ENCODE results near the gene MYO9B. TPM values are rescaled to one million over a fixed set of nuclear protein-coding genes. Genes with fewer than 3 reads are reported as not detected.

MYO9B gene
- total and polyA plus RNA-seq, 2 of the 13 experiments (the other 11 are each of a cell fraction or from before 2014, with no cell fraction given): 18.0 to 18.3 TPM

GRCh38 chr19:17197666-17198065 lies 122.1 kb downstream of the MYO9B start:
- no peak overlapping the region for H2AFZ ChIP-seq (ENCODE audit: low read length)
- H4K20me1 ChIP-seq (ENCODE audit: insufficient read depth, low read length): no peaks in the 10 kb centered on the region
- H3K27ac ChIP-seq (ENCODE audit: extremely low read length, insufficient read depth, low read length): no peak overlapping the region
- ChIA-PET CTCF (ENCODE audit: low intra/inter-chr PET ratio, low total read pairs) (no interaction called here), POLR2A (no interaction called here)
- FAIRE-seq (no peak), ATAC-seq (no peak), DNase-seq (ENCODE audit: low spot score) (no peak)
- intact Hi-C loops (cut with micrococcal nuclease; ENCODE audit: unreplicated experiment) (no loop called here), in situ Hi-C loops (cut with HindIII; ENCODE audit: extremely low pct_ligation_motif_present, low pct_unique_long_range_greater_than_20kb) (no loop called here)
- 97% methylated on average over 16 of the region's 16 CpGs for WGBS (ENCODE audit: low lambda C conversion rate)
- no peak overlapping the region for H3K4me3 ChIP-seq (replicated peaks in 1 of 3; ENCODE audit: insufficient read depth in 1 of 3, low read depth in 2 of 3, low read length in 3 of 3)
- H3K9me3 ChIP-seq (ENCODE audit: low read length): no peaks in the 10 kb centered on the region
- H3K4me1 ChIP-seq (ENCODE audit: insufficient read depth, low read length): peaks cover 21% of the 10 kb centered on the region
- BruUV-seq (replicated peaks): no TSS peak
- TF ChIP-seq ZNF510 (CRISPR knock-in tag; IDR thresholded peaks at IDR 0.05; ENCODE audit: low read depth) (no peak), GLI4 (CRISPR knock-in tag; IDR thresholded peaks at IDR 0.05; ENCODE audit: borderline replicate concordance) (no peak)
- TF ChIP-seq, protein P1, sequence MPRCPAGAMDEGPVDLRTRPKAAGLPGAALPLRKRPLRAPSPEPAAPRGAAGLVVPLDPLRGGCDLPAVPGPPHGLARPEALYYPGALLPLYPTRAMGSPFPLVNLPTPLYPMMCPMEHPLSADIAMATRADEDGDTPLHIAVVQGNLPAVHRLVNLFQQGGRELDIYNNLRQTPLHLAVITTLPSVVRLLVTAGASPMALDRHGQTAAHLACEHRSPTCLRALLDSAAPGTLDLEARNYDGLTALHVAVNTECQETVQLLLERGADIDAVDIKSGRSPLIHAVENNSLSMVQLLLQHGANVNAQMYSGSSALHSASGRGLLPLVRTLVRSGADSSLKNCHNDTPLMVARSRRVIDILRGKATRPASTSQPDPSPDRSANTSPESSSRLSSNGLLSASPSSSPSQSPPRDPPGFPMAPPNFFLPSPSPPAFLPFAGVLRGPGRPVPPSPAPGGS (CRISPR knock-in tag; IDR thresholded peaks at IDR 0.05): no peak
- H3K79me2 ChIP-seq (ENCODE audit: insufficient read depth, low read length): no peaks in the 10 kb centered on the region
- H3K27me3 ChIP-seq (ENCODE audit: control insufficient read depth in 1 of 2, insufficient read depth in 2 of 2, low read length in 2 of 2): no peaks in the 10 kb centered on the region
- H3K4me2 ChIP-seq (ENCODE audit: low read depth, low read length): no peak overlapping the region
- H3K9ac ChIP-seq (ENCODE audit: insufficient read depth, low read depth, low read length): no peak overlapping the region
- peaks cover 12 to 22% of the 10 kb centered on the region in 2 experiments; a peak in 4 of 5 replicates for H3K36me3 ChIP-seq (replicated peaks in 1 of 2; ENCODE audit: control insufficient read depth in 1 of 2, insufficient read depth in 2 of 2, low read length in 2 of 2)

DNA sequence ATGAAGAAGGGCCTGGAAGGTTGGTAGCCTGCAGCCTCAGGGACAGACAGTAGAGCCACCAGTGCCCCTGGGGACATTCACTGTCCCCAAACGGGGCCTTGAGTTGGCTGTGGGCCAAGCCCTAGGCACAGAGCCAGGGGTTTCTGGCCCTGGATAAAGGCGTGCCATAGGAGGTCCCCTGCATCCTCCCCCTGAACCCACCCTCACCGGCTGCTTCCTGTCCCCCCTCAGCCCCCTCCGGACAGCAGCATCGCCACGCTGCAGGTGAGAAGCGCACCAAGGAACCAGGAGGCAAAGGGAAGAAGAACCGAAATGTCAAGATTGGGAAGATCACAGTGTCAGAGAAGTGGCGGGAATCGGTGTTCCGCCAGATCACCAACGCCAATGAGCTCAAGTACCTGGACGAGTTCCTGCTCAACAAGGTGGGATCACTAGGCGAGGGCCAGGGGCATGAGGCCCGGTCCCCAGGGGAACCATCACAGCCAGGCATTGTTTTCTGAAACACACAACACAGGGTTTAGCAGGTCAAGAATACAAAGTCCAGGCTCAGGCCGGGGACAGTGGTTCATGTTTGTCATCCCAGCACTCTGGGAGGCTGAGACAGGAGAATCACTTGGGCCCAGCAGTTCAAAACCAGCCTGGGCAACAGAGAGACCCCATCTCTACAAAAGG lies 125.0 kb downstream of the MYO9B start:
- no peak overlapping the region for H2AFZ ChIP-seq (ENCODE audit: low read length)
- 59% methylated on average over 13 of the region's 16 CpGs for WGBS (ENCODE audit: low lambda C conversion rate)
- TF ChIP-seq SP4 (CRISPR knock-in tag; IDR thresholded peaks at IDR 0.05): peak; percentile 61; the same call in 1 of the 2 replicates
- TF ChIP-seq TFDP2 (CRISPR knock-in tag; IDR thresholded peaks at IDR 0.05): peak; percentile 37; the same call in 1 of the 2 replicates
- no peak for TF ChIP-seq ZNF780A (CRISPR knock-in tag; IDR thresholded peaks at IDR 0.05)
- TF ChIP-seq, protein P2, sequence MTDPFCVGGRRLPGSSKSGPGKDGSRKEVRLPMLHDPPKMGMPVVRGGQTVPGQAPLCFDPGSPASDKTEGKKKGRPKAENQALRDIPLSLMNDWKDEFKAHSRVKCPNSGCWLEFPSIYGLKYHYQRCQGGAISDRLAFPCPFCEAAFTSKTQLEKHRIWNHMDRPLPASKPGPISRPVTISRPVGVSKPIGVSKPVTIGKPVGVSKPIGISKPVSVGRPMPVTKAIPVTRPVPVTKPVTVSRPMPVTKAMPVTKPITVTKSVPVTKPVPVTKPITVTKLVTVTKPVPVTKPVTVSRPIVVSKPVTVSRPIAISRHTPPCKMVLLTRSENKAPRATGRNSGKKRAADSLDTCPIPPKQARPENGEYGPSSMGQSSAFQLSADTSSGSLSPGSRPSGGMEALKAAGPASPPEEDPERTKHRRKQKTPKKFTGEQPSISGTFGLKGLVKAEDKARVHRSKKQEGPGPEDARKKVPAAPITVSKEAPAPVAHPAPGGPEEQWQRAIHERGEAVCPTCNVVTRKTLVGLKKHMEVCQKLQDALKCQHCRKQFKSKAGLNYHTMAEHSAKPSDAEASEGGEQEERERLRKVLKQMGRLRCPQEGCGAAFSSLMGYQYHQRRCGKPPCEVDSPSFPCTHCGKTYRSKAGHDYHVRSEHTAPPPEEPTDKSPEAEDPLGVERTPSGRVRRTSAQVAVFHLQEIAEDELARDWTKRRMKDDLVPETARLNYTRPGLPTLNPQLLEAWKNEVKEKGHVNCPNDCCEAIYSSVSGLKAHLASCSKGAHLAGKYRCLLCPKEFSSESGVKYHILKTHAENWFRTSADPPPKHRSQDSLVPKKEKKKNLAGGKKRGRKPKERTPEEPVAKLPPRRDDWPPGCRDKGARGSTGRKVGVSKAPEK (CRISPR knock-in tag; IDR thresholded peaks at IDR 0.05; ENCODE audit: borderline replicate concordance): no peak
- 0 out of 2 replicates have a peak, but pooled peaks have one; percentile 36 for TF ChIP-seq RFXAP (CRISPR knock-in tag; IDR thresholded peaks at IDR 0.05; ENCODE audit: borderline replicate concordance)
- TF ChIP-seq PAWR (CRISPR knock-in tag; IDR thresholded peaks at IDR 0.05; ENCODE audit: borderline replicate concordance): no peak
- TF ChIP-seq, protein P3, sequence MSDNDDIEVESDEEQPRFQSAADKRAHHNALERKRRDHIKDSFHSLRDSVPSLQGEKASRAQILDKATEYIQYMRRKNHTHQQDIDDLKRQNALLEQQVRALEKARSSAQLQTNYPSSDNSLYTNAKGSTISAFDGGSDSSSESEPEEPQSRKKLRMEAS (IDR thresholded peaks at IDR 0.05): peak; percentile 86

More for the DNA sequence above, 125.0 kb downstream of the MYO9B start:
- in situ Hi-C loops (cut with HindIII; ENCODE audit: extremely low pct_ligation_motif_present, low pct_unique_long_range_greater_than_20kb) (loop anchor here (5.0 kb wide), 1 partner anchor 82 kb away; the partner anchor contains the start of gene ANKLE1), intact Hi-C loops (cut with micrococcal nuclease; ENCODE audit: unreplicated experiment) (no loop called here)
- Histone ChIP-seq H3K27ac (ENCODE audit: extremely low read length, insufficient read depth, low read length) (peak overlapping the region; percentile 81), H3K9me3 (ENCODE audit: low read length) (no peaks in the 10 kb centered on the region), H3K79me2 (ENCODE audit: insufficient read depth, low read length) (no peaks in the 10 kb centered on the region), H3K4me2 (ENCODE audit: low read depth, low read length) (peak overlapping the region; percentile 46), H3K4me3 (replicated peaks in 1 of 3; ENCODE audit: insufficient read depth in 1 of 3, low read depth in 2 of 3, low read length in 3 of 3) (no peak overlapping the region; a peak in 1 of 6 replicates), H4K20me1 (ENCODE audit: insufficient read depth, low read length) (no peaks in the 10 kb centered on the region), H3K27me3 (ENCODE audit: control insufficient read depth in 1 of 2, insufficient read depth in 2 of 2, low read length in 2 of 2) (no peaks in the 10 kb centered on the region), H3K4me1 (ENCODE audit: insufficient read depth, low read length) (peaks cover 21% of the 10 kb centered on the region), H3K36me3 (replicated peaks in 1 of 2; ENCODE audit: control insufficient read depth in 1 of 2, insufficient read depth in 2 of 2, low read length in 2 of 2) (peaks cover 3 to 11% of the 10 kb centered on the region in 2 experiments; a peak in 4 of 5 replicates), H3K9ac (ENCODE audit: insufficient read depth, low read depth, low read length) (peak overlapping the region; percentile 50)
- peak; percentile 76 for ATAC-seq
- no TSS peak for BruUV-seq (replicated peaks)
- DNase-seq (ENCODE audit: low spot score): peak; percentile 82
- POLR2A ChIA-PET: interaction anchor here (1.0 to 1.8 kb wide), 4 partner anchors 15 to 66 kb away, joined by 3 to 5 read pairs (median 4); partner anchors contain the start of genes BABAM1 and OCEL1
- FAIRE-seq: peak; percentile 87
- CTCF ChIA-PET (ENCODE audit: low intra/inter-chr PET ratio, low total read pairs): no interaction called here
